GM18502 (cell line): ENCODE results near the gene RASSF3.
A peak's percentile ranks its signal among the peaks of the same experiment; 100 is the strongest.
"Not testable (repeated sequence)": the region's sequence is repeated elsewhere in the genome, so short reads cannot be mapped to it uniquely, and the experiment has no call there.

ENCODE experiments used
- ATAC-seq: cut with Tn5 transposase; IDR thresholded peaks from one replicate; pipeline ENCODE4 v1.9.1; 2021; ENCODE audit warnings: mild to moderate bottlenecking; ENCODE audit not compliant: unreplicated experiment, poor library complexity

RASSF3 gene

GRCh38 chr12:64610079-64610659, at the start of gene RASSF3:
RASSF3 (plus strand) TSS chr12:64610495; CDS start chr12:64610633, 138 bp downstream.
- peak; percentile 59 for ATAC-seq

GRCh38 chr12:64561302-64562136, 48.8 kb upstream of the RASSF3 start:
- ATAC-seq, result no peak

DNA sequence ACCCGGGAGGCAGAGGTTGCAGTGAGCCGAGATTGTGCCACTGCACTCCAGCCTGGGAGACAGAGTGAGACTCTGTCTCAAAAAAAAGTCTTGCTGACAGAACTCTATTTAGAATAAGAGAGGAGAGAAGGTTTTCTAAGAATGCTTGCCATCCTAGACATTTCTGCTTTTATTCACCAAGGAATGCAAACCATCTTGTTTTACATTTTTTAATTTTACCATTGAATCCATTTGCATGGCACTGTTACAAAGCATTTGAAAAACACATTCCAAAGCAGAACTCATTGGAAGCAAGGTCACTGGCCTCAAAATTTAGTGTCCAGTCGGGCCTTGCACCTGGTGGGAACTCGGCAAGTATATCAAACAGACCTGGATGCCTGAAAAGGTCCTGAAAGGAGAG, 44.2 kb upstream of the RASSF3 start:
- no peak for ATAC-seq

DNA sequence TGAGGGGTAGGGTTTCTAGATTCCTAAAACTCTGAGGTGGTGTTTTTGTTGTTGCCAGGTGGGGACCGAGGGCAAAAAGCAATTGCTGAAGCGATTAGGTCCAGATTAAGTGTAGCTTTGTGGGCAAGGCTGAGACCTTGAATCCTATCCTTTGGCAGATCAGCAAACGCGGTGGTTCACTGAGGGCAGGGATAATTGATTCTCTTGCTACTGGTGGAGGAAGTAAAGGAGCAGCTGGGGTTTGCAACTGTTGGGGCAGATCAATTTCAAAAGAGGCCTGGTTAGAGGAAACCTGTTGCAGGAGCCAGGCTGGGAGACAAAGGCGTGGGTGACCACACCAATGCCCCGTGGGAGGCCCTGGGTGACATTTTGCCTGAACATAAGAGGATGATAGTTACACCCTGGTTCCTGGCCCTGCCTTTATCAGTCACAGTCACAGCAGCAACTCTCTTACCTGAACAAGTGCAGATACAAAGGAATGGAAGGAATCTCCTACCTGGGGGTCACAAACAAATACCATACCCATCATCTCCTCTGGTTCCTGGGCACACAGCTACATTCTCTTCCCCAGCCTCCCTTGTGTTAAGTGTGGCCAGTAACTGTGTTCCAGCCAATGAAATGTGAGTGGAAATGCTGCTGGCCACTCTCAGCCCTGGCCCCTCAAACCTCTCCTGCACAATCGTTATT, 43.3 kb upstream of the RASSF3 start:
- ATAC-seq, result no peak

- ATAC-seq, result no peak
These were observed 42.7 kb upstream of the RASSF3 start for GRCh38 chr12:64567570-64567969.

DNA sequence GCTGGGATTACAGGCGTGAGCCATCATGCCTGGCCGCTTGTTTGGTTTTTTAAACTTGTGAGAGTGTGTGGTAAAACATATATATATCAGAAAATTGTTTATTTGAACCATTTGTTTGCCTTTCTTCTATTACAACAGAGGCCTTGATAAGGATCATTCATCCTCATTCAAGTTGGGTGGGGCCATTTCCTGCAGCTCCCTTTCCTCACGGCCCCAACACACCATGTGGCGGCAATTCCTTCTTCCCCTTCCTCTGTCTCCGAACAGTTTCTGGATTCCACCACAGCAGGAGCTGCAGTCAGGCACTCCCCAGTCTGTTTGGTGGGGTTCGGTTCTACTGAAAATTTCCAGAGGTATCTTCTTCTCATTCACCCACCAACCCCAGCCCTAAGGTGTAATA, 42.0 kb upstream of the RASSF3 start:
- ATAC-seq, result no peak

DNA sequence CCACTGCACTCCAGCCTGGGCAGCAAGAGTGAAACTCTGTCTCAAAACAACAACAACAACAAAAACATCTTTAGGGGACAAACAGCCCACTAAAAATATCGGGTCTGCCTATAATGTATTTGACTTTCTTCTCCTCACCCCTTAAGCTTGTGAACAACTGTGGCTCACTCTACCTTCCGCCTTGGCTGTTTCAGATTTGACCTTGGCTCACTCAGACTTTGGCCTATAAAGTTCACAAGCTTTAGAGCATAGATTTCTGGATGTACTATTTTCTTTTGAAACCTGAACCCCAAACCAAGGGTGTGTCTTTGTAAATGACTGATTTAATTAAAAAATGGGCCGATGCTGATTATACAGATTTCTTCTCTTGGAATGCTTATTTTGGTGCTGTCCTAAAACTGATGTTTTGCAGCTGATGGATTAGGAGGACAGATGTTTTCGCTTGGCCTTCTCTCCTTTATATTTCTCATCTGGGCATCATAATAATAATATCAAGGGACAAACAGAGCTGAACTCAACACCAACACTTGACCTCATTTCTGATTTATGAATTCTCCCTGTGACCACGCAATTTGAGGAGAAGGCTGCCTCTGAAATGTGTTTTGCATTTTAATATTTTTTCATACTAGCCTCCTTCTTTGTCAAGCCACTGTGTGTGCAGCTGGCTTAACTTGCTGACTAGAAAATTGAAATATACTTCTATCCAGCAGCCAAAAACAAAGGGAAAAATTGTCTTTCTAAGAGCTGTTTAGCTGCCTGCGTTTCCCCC, 40.2 kb upstream of the RASSF3 start:
- no peak for ATAC-seq

DNA sequence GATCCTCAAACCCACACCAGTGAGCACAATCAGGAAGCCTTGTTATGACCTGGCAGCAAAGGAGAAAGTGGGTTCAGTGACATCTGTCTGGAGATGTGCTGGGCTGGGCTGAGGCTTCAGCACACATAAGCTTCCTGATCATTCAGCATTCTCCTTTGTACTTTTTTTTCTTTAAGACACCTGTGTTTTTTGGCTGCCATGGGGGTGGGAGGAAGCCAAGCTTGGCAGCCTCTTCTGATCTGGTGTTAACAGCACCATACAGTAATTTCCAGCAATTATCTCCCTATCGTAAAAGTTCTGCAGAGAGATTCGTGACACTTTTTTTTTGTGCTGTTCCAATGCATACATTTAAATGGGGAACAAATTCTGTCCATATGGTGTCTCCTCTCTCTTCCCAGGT, 38.9 kb upstream of the RASSF3 start:
- no peak for ATAC-seq

DNA sequence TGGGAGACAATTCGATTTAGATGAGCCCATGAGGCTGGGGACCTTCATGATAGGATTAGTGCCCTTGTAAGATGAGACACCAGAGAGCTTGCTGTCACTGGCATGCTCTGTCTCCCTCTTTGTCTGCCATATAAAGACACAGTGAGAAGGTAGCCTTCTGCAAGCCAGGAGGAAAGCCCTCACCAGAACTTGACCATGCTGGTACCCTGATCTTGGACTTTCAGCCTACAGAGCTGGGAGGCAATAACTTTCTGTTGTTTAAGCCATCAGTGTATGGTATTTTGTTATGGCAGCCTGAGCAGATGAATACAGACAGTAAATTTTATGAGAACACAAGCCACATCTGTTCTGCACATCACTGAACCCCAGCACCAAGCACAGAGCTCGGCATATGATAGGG, 38.1 kb upstream of the RASSF3 start:
- no peak for ATAC-seq

DNA sequence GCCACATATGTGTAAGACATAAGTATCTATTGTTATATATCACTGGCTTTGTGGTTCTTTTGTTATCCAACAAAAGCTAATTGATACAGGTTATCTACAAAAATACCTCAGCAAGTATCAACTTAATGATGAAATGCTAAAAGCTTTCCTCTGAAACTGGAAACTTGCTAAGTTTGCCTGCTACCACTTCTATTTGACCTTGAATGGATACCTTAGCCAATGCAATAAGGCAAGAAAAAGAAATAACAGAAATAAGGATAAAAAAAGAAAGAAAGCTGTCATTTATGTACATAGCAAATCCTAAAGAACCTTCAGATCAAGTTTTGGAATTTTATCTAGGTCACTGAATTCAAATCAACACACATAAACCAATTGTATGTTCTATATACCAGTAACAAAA, 35.5 kb upstream of the RASSF3 start:
- ATAC-seq, result no peak

DNA sequence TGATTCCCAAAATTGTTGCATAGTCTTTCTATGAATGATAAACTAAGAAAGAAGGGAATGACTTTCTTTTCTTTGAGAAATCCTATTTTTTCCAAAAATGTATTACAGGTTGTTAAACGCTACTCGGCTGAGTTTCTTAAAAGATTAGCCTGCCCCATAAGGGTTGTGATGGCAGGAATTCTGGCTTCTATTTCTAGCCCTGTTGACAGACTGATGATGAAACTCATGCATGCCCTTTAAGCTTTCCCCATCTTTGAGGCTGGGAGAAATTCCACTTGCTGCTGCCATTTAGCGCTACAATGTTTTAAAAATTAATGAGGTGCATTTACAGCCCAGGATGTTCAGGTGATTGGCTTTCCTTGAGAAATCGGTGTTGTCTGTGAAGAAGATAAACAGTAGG, 33.2 kb upstream of the RASSF3 start:
- no peak for ATAC-seq

DNA sequence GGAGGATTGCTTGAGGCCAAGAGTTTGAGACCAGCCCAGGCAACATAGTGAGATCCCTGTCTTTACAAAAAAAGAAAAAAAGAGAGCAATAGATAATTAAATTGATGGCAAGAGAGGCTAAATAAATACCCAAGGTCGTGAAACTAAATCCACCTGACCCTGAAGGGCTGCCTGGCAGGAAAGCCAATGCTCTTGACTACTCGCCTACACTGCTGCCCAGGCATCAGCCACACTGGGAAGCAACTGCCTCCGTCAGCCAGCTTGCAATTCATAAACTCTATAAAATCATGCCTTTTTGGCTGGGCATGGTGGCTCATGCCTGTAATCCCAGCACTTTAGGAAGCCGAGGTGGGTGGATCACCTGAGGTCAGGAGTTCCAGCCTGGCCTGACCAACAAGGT, 31.7 kb upstream of the RASSF3 start:
- no peak for ATAC-seq

- no peak for ATAC-seq
These were observed 29.6 kb upstream of the RASSF3 start for GRCh38 chr12:64580681-64581080.

DNA sequence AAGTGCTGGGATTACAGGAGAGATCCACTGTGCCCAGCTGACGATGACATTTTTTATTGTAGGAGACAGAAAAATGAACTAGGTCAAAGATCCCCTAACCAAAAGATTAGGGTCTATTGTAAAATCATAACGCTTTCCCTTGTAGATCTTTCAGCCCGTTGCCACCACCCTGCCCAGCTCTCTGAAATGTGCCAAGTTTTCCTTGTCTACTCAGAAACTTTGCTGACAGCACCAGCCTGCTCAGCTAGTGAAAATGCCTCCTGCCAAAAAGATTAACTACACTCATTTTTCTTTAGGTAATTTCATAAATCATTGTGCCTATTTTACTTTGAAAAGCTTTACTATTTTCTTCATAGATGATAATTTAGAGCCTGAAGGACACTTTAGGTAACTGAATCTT, 28.2 kb upstream of the RASSF3 start:
- ATAC-seq, result no peak

DNA sequence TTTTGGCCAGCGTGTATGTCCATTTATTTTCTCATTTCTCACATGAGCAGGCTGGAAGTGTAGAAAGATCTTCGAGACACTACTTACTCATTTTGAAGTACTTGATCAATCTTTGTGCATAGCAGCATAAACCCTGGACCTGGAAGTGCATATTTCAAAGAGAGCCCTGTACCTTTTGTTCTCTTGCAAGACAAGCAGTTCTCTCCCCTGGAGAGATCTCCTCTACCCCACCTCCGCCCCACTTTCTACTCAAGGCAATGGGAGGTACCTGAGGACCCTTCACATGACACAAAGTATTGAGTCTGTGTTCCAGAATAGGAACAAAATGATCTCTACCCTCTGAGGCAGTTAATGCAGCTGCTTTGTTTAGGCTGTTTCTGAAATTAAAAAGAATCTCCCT, 27.4 kb upstream of the RASSF3 start:
- no peak for ATAC-seq

DNA sequence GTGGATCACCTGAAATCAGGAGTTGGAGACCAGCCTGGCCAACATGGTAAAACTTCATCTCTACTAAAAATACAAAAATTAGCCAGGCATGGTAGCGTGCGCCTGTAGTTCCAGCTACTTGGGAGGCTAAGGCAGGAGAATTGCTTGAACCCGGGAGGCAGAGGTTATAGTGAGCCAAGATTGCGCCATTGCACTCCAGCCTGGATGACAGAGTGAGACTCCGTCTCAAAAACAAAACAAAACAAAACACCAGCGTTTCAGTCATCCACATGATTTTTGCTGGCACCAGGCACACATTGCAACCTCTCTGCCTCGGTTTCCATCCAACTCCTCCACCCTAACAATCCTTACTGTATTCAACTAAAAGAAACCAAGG, 26.9 kb upstream of the RASSF3 start:
- ATAC-seq, result not testable (repeated sequence)

DNA sequence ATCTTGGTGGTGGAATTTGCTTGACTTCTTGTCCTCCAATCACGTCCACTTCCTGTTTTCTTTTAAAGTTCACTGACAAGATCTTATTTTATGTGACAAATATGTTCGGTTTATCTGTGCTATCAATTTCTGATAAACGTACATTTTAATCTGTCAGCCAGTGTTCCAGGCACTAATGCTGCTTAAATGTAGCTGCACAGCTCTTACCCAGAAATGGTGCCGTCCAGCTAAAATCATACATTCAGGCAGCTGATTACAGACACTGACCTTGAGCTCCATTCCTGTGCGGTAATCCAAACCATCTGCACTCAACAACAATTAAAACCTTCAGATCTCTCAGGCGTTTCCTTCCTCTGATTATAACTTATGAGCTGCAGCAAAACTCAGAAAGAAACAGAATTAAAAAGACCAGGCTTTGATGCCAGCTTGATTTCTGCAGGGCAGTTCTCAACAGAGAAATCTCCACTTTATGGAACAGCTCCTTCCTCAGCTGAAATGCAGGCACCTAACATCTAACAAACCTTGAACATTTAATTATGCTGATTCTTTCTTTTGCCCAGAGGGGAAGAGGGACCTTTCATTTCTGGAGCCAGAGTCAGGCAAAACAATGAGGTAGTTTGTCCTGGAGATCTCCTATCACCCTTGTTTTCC, 26.4 kb upstream of the RASSF3 start:
- ATAC-seq, result no peak

DNA sequence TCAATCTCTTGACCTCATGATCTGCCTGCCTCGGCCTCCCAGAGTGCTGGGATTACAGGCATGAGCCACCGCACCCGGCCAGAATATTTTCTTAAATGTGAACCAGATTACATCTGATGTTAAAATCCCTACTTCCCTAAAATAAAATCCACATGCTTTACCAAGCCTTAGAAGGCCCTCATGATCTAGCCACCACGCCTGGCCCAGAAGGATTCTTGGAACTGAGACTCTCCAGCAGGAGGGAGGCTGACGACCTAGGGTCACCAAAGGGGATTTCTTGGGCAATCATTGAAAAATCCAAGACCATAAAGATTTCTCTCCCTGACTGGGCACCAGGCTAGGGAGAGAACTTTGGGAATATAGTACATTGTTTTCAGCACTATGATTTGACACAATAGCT, 25.2 kb upstream of the RASSF3 start:
- no peak for ATAC-seq

- ATAC-seq, result no peak
These were observed 22.8 kb upstream of the RASSF3 start for GRCh38 chr12:64587447-64587846.

- no peak for ATAC-seq
These were observed 20.1 kb upstream of the RASSF3 start for GRCh38 chr12:64590183-64590582.
